Measurements from ENCODE around the gene KCP. TPM values are rescaled to one million over a fixed set of nuclear protein-coding genes. Genes with fewer than 3 reads are reported as not detected.
A peak's percentile ranks its signal among the peaks of the same experiment; 100 is the strongest.

KCP gene
- total RNA-seq, 2 experiments from 2014 or later = 0.20 to 0.52 TPM

- no peaks in the 10 kb centered on the region for H3K36me3 Mint-ChIP-seq
- no peak for ATAC-seq
- H3K27ac Mint-ChIP-seq = no peak overlapping the region
- H3K27me3 Mint-ChIP-seq = peaks cover 19% of the 10 kb centered on the region
- DNase-seq = no peak
- no peak overlapping the region for H3K4me3 Mint-ChIP-seq
- H3K4me1 Mint-ChIP-seq = peaks cover 9% of the 10 kb centered on the region
- CTCF ChIA-PET = interaction anchor here (1.1 kb wide), 1 partner anchor 27 kb away, joined by 3 read pairs; the partner anchor contains the start of gene ATP6V1F
- H3K9me3 Mint-ChIP-seq (ENCODE audit: low read depth) = no peaks in the 10 kb centered on the region
Measured at GRCh38 chr7:128889121-128889520, 21.4 kb downstream of the KCP start.

- Mint-ChIP-seq H3K9me3 (ENCODE audit: low read depth) (no peaks in the 10 kb centered on the region), H3K36me3 (no peaks in the 10 kb centered on the region), H3K4me1 (peaks cover 13% of the 10 kb centered on the region), H3K27ac (no peak overlapping the region), H3K27me3 (peaks cover 19% of the 10 kb centered on the region), H3K4me3 (no peak overlapping the region)
- ATAC-seq = no peak
- no peak for DNase-seq
- CTCF ChIA-PET = interaction anchor here (1.1 kb wide), 1 partner anchor 26 kb away, joined by 3 read pairs; the partner anchor contains the start of gene ATP6V1F
Measured at GRCh38 chr7:128888756-128889095, 21.8 kb downstream of the KCP start.

DNA sequence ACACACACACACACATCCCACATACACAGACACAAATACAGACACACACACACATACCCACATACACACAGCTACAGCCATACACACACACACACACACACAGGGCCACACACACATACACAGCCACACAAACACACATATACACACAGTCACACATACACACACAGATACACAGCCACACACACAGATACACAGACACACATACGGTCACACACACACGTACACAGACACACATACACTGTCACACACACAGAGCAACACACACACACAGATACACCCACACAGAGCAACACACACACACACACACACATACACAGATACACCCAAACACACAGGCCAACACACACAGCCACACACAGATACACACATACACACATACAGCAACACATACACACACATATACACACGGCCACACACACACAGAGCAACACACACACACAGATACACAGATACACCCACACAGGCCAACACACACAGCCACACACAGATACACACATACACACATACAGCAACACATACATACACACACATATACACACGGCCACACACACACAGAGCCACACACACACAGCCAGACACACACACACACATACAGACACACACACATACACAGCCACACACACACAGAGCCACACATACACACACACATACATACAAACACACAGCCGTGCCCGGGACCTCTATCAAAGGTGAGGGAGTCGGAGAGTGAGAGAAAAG lies 22.3 kb downstream of the KCP start:
- peaks cover 18% of the 10 kb centered on the region for H3K4me1 Mint-ChIP-seq
- H3K27ac Mint-ChIP-seq = no peak overlapping the region
- DNase-seq (no peak), ATAC-seq (no peak)
- H3K4me3 Mint-ChIP-seq = no peak overlapping the region
- H3K27me3 Mint-ChIP-seq = peaks cover 19% of the 10 kb centered on the region
- H3K9me3 Mint-ChIP-seq (ENCODE audit: low read depth) = no peaks in the 10 kb centered on the region
- CTCF ChIA-PET = interaction anchor here (5.0 kb wide), 1 partner anchor 202 kb away, joined by 34 read pairs; no protein-coding TSS in a partner anchor
- no peaks in the 10 kb centered on the region for H3K36me3 Mint-ChIP-seq

DNA sequence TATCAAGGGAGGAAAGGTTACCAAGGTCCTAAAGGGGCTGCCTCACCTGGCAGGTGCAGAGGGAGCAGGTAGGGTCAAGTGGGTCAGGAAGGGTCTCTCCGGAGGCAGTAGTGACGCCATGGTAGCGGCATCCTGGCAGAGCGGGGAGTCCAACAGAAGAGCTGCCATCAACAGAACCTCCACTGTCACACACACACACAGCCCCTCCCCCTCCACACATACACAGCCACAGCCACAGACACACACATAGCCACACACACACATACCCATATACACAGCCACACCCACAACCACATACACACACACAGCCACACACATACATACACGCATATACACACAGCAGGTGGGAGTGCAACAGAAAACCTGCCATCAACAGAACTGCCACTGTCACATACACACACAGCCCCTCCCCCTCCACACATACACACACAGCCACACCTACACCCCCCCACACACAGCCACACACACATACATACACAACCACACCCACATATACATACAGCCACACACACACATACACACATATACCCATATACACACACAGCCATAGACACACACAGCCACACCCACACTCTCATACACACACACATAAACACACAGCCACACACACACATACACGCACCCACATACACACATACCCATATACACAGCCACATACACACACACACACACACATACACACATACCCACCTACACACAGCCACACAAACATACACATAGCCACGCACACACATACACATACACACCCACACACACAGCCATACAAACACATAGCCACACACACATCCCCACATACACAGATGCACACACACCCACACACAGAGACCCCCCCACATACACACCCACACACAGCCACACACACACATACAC lies 23.1 kb downstream of the KCP start:
- Mint-ChIP-seq H3K27ac (no peak overlapping the region), H3K36me3 (no peaks in the 10 kb centered on the region), H3K4me3 (no peak overlapping the region), H3K27me3 (peaks cover 19% of the 10 kb centered on the region), H3K9me3 (ENCODE audit: low read depth) (no peaks in the 10 kb centered on the region), H3K4me1 (peaks cover 20% of the 10 kb centered on the region)
- ATAC-seq = no peak
- DNase-seq = no peak
- CTCF ChIA-PET = interaction anchor here (1.0 to 5.0 kb wide), 3 partner anchors 20 to 461 kb away, joined by 4 to 34 read pairs (median 22); no protein-coding TSS in a partner anchor

GRCh38 chr7:128886391-128887168 lies 23.9 kb downstream of the KCP start:
- H3K4me1 Mint-ChIP-seq = peaks cover 20% of the 10 kb centered on the region
- DNase-seq (no peak), ATAC-seq (no peak)
- H3K9me3 Mint-ChIP-seq (ENCODE audit: low read depth) = no peaks in the 10 kb centered on the region
- CTCF ChIA-PET = interaction anchor here (1.0 to 5.0 kb wide), 3 partner anchors 19 to 460 kb away, joined by 4 to 34 read pairs (median 22); no protein-coding TSS in a partner anchor
- H3K36me3 Mint-ChIP-seq = no peaks in the 10 kb centered on the region
- H3K4me3 Mint-ChIP-seq = no peak overlapping the region
- H3K27me3 Mint-ChIP-seq = peaks cover 15% of the 10 kb centered on the region
- no peak overlapping the region for H3K27ac Mint-ChIP-seq

GRCh38 chr7:128885370-128886187 lies 24.9 kb downstream of the KCP start:
- no peak overlapping the region for H3K4me3 Mint-ChIP-seq

GRCh38 chr7:128884561-128885369 lies 25.7 kb downstream of the KCP start:
- Mint-ChIP-seq H3K27ac (peak overlapping the region; percentile 80), H3K4me3 (no peak overlapping the region), H3K27me3 (peaks cover 12% of the 10 kb centered on the region), H3K9me3 (ENCODE audit: low read depth) (no peaks in the 10 kb centered on the region), H3K4me1 (peaks cover 20% of the 10 kb centered on the region), H3K36me3 (no peaks in the 10 kb centered on the region)
- DNase-seq (no peak), ATAC-seq (no peak)
- CTCF ChIA-PET = interaction anchor here (1.2 to 8.5 kb wide), 18 partner anchors 10 to 458 kb away, joined by 4 to 107 read pairs (median 10); partner anchors contain the start of genes ATP6V1F and CCDC136

More at GRCh38 chr7:128885370-128886187, 24.9 kb downstream of the KCP start:
- no peaks in the 10 kb centered on the region for H3K9me3 Mint-ChIP-seq (ENCODE audit: low read depth)
- H3K4me1 Mint-ChIP-seq = peaks cover 20% of the 10 kb centered on the region
- DNase-seq = no peak
- H3K27me3 Mint-ChIP-seq = peaks cover 17% of the 10 kb centered on the region
- CTCF ChIA-PET = interaction anchor here (1.2 to 8.5 kb wide), 4 partner anchors 24 to 459 kb away, joined by 4 to 107 read pairs (median 28); partner anchors contain the start of gene ATP6V1F
- no peak for ATAC-seq
- H3K36me3 Mint-ChIP-seq = no peaks in the 10 kb centered on the region
- H3K27ac Mint-ChIP-seq = no peak overlapping the region

GRCh38 chr7:128883622-128884448 lies 26.7 kb downstream of the KCP start:
- peak; percentile 91 for DNase-seq
- peak overlapping the region; percentile 2 for H3K4me3 Mint-ChIP-seq
- CTCF ChIA-PET = interaction anchor here (0.6 to 8.5 kb wide), 46 partner anchors 9 to 540 kb away, joined by 3 to 107 read pairs (median 4); partner anchors contain the start of genes ATP6V1F, CALU, CCDC136 and HILPDA
- H3K36me3 Mint-ChIP-seq = no peaks in the 10 kb centered on the region
- H3K27ac Mint-ChIP-seq = peak overlapping the region; percentile 80
- peak; percentile 81 for ATAC-seq
- H3K4me1 Mint-ChIP-seq = peaks cover 20% of the 10 kb centered on the region
- no peaks in the 10 kb centered on the region for H3K9me3 Mint-ChIP-seq (ENCODE audit: low read depth)
- H3K27me3 Mint-ChIP-seq = peaks cover 5% of the 10 kb centered on the region

DNA sequence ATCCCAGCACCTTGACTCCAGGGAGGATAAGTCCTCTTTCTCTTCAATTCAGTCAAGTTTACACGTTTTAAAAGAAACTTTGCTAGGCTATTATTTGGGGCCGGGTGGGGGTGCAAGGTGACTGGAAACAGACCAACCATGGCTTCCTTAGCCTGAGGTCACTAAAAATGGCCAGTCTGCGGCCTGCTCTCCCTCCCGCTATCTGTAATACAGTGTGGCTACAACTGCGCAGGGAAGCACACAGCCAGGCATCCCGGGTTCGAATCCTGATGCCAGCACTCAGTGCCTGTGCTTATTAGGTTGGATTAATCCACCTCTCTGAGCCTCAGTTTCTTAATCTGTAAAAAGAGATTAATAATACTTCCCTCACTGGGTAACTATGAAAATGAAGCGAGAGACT lies 28.4 kb downstream of the KCP start:
- CTCF ChIA-PET = interaction anchor here (0.6 to 8.5 kb wide), 7 partner anchors 12 to 339 kb away, joined by 3 to 107 read pairs (median 16); partner anchors contain the start of genes ATP6V1F and CCDC136
- peaks cover 5% of the 10 kb centered on the region for H3K27me3 Mint-ChIP-seq
- H3K9me3 Mint-ChIP-seq (ENCODE audit: low read depth) = no peaks in the 10 kb centered on the region
- ATAC-seq = no peak
- no peaks in the 10 kb centered on the region for H3K36me3 Mint-ChIP-seq
- no peak for DNase-seq
- H3K4me3 Mint-ChIP-seq = no peak overlapping the region
- H3K27ac Mint-ChIP-seq = no peak overlapping the region
- H3K4me1 Mint-ChIP-seq = peaks cover 33% of the 10 kb centered on the region

GRCh38 chr7:128881458-128882125 lies 28.9 kb downstream of the KCP start:
- no peak for ATAC-seq
- H3K27ac Mint-ChIP-seq = no peak overlapping the region
- no peak for DNase-seq
- H3K4me1 Mint-ChIP-seq = peaks cover 33% of the 10 kb centered on the region
- no peaks in the 10 kb centered on the region for H3K36me3 Mint-ChIP-seq
- CTCF ChIA-PET = interaction anchor here (0.6 to 8.5 kb wide), 9 partner anchors 12 to 340 kb away, joined by 3 to 107 read pairs (median 4); partner anchors contain the start of genes ATP6V1F and CCDC136
- no peak overlapping the region for H3K4me3 Mint-ChIP-seq
- peaks cover 5% of the 10 kb centered on the region for H3K27me3 Mint-ChIP-seq
- H3K9me3 Mint-ChIP-seq (ENCODE audit: low read depth) = no peaks in the 10 kb centered on the region
